Transverse colon (tissue), 4 donors: Measurements from ENCODE around the gene DLG5. TPM values are rescaled to one million over a fixed set of nuclear protein-coding genes. Genes with fewer than 3 reads are reported as not detected.

ENCODE experiments used
- DNase-seq: peaks from one replicate; pipeline ENCODE4 v3.0.0-alpha.2; 2019
- H3K27ac ChIP-seq, 4 donors: fragments of 200-600 bp; sonication (generic); 2 replicates each; pipeline ENCODE4 v1.5.1; 2016 to 2018; ENCODE audit warnings: inconsistent platforms in 4 of 4
- H3K27me3 ChIP-seq: fragments of 200-600 bp; sonication (generic); 2 replicates; pipeline ENCODE4 v1.5.1; 2017; ENCODE audit warnings: inconsistent platforms
- H3K36me3 ChIP-seq, 4 donors: fragments of 200-600 bp; sonication (generic); 2 replicates each; pipeline ENCODE4 v1.5.1; 2017 to 2019; ENCODE audit warnings: inconsistent platforms in 4 of 4
- H3K4me1 ChIP-seq, 4 donors: fragments of 200-600 bp; sonication (generic); 2 replicates each; pipeline ENCODE4 v1.5.1; 2017 to 2020; ENCODE audit warnings: inconsistent platforms in 4 of 4
- H3K4me3 ChIP-seq, 4 donors: fragments of 200-600 bp; sonication (generic); 1 replicate in 1 of 4; 2 replicates in 3 of 4; pipeline versions ENCODE4 v1.5.1 to v1.6.1; 2017 to 2019; ENCODE audit warnings: inconsistent platforms in 4 of 4
- H3K9me3 ChIP-seq, 2 donors: fragments of 200-600 bp; sonication (generic); 2 replicates each; pipeline ENCODE4 v1.5.1; 2017 to 2019; ENCODE audit warnings: inconsistent platforms in 2 of 2
- EP300 ChIP-seq: sonication (generic); formaldehyde crosslinking; IDR thresholded peaks from one replicate; pipeline ENCODE4 v1.6.1; 2017; ENCODE audit warnings: antibody characterized with exemption, low read depth
- POLR2A ChIP-seq: fragments of 450-650 bp; IDR thresholded peaks from one replicate; pipeline ENCODE4 v1.6.1; 2016; ENCODE audit warnings: antibody characterized with exemption, mild to moderate bottlenecking, moderate library complexity
- POLR2AphosphoS5 ChIP-seq, 3 donors: sonication (generic); formaldehyde crosslinking; IDR thresholded peaks; one replicate each; pipeline ENCODE4 v1.6.1; 2016; ENCODE audit warnings: antibody characterized with exemption in 3 of 3
- WGBS, 2 donors: methylation state at CpG; one replicate each; pipeline ENCODE4 v1.1.5; 2018; ENCODE audit warnings: low coverage in 1 of 2; 5-methylcytosine and 5-hydroxymethylcytosine counted together
- in situ Hi-C, 4 donors: fragments of 200-750 bp; cut with MboI; loops; one replicate each; pipeline versions ENCODE4 v1.15.0 to v1.15.1; 2017; ENCODE audit warnings: low sequenced_read_pairs in 3 of 4, low pct_ligation_motif_present in 1 of 4, low pct_unique_long_range_greater_than_20kb in 1 of 4
- intact Hi-C: fragments of 100-400 bp; cut with DNase I; formaldehyde crosslinking; loops from one replicate; pipeline ENCODE4 v1.15.1; 2023; ENCODE audit warnings: low total_unique reads
- total RNA-seq, 4 donors: library from RNA; depleted of rRNA; stranded (reverse); fragments of >200 nt; gene quantifications; one replicate each; pipeline ENCODE4 v1.1.0, GENCODE V29; 2016
- TF ChIP-seq, protein P1 (sequence below), 5 experiments: fragments of 200-600 bp in 3 of 5; fragments of 450-650 bp in 2 of 5; sonication (generic) in 3 of 5; IDR thresholded peaks; 1 replicate in 2 of 5; 2 replicates in 3 of 5; pipeline ENCODE4 v1.5.1; 2016 to 2017; ENCODE audit warnings: antibody characterized with exemption in 5 of 5, inconsistent platforms in 3 of 5, mild to moderate bottlenecking in 2 of 5, moderate library complexity in 1 of 5

DLG5 gene
- total RNA-seq, 4 donors from 2014 or later, result 31.4 to 90.1 (median 44.6) TPM

DNA sequence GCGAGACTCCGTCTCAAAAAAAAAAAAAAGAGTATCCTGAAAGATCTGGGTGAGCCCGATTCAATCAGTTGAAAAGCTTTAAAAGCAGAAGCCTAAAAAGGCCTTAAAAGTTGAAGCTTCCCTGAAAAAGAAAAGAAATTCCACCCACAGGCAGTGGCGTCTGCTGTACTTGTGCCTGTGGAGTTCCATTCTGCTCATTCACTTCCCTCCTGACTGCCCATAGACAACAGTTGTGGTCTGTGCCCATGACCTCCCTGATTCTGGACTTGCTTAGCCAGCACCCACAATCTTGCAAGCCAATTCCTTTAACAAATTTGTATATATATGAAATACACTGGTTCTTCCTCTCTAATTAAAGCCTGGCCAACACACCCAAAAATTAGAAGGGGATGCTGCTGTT, 141.7 kb downstream of the DLG5 start:
- 89 to 94% methylated on average over 3 to 4 of the region's 4 CpGs for WGBS, 2 donors
- H3K36me3 ChIP-seq, result no peaks in the 10 kb centered on the region
- H3K9me3 ChIP-seq, result no peaks in the 10 kb centered on the region
- no peaks in the 10 kb centered on the region for H3K27me3 ChIP-seq
- intact Hi-C loops, result no loop called here
- TF ChIP-seq POLR2AphosphoS5 (IDR thresholded peaks at IDR 0.05) (no peak), POLR2A (no peak), EP300 (no peak)
- TF ChIP-seq, protein P1, sequence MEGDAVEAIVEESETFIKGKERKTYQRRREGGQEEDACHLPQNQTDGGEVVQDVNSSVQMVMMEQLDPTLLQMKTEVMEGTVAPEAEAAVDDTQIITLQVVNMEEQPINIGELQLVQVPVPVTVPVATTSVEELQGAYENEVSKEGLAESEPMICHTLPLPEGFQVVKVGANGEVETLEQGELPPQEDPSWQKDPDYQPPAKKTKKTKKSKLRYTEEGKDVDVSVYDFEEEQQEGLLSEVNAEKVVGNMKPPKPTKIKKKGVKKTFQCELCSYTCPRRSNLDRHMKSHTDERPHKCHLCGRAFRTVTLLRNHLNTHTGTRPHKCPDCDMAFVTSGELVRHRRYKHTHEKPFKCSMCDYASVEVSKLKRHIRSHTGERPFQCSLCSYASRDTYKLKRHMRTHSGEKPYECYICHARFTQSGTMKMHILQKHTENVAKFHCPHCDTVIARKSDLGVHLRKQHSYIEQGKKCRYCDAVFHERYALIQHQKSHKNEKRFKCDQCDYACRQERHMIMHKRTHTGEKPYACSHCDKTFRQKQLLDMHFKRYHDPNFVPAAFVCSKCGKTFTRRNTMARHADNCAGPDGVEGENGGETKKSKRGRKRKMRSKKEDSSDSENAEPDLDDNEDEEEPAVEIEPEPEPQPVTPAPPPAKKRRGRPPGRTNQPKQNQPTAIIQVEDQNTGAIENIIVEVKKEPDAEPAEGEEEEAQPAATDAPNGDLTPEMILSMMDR (IDR thresholded peaks at IDR 0.05), result no peak
- no peak overlapping the region for H3K4me3 ChIP-seq
- no peaks in the 10 kb centered on the region for H3K4me1 ChIP-seq
- DNase-seq, result no peak
- no peak overlapping the region for H3K27ac ChIP-seq
- in situ Hi-C loops, result no loop called here

DNA sequence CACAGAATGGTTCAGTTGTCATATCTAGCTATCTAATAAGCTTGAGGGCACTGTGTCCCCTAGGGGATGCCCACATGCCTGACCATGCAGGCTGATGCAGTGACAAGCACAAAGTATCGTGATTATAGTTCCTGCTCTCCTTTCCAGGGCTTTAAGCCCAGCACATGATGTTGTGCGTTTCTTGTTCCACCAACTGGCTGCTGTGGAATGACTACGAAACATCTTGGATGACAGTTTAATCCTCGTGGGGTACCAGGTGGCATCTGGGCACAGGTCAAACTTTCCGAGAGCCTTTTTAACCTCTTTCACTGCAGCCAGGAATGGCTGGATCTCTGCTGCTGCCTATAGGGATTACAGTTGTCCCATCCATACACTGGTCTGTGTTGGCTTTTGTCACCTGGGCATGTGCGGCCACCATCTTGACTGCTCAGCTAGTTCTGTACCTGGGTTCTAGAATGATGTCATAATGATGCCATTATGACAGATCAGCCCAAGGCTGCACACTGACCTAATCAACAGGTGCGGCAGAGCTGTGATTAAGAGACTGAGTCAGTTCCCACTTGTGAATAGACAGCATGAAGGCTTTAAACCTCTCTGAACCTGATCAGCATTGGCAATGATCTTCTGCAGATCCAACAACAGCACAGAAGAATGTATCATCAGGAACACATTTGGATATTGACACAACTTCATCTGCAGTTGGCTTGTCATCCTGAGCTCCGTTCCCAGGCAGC, 144.1 kb downstream of the DLG5 start:
- no peaks in the 10 kb centered on the region for H3K4me1 ChIP-seq
- no peak overlapping the region for H3K27ac ChIP-seq
- no peaks in the 10 kb centered on the region for H3K27me3 ChIP-seq
- WGBS, 2 donors, result 98% methylated on average over 8 of the region's 8 CpGs; no CpG with 5 or more reads in 1 of the 2 donors
- H3K9me3 ChIP-seq, result no peaks in the 10 kb centered on the region
- intact Hi-C loops, result no loop called here
- in situ Hi-C loops, result no loop called here
- H3K36me3 ChIP-seq, result no peaks in the 10 kb centered on the region
- no peak for TF ChIP-seq POLR2AphosphoS5 (IDR thresholded peaks at IDR 0.05)
- TF ChIP-seq, protein P1 (IDR thresholded peaks at IDR 0.05), result no peak
- TF ChIP-seq POLR2A, result no peak
- TF ChIP-seq EP300, result no peak
- no peak overlapping the region for H3K4me3 ChIP-seq
- DNase-seq, result no peak

DNA sequence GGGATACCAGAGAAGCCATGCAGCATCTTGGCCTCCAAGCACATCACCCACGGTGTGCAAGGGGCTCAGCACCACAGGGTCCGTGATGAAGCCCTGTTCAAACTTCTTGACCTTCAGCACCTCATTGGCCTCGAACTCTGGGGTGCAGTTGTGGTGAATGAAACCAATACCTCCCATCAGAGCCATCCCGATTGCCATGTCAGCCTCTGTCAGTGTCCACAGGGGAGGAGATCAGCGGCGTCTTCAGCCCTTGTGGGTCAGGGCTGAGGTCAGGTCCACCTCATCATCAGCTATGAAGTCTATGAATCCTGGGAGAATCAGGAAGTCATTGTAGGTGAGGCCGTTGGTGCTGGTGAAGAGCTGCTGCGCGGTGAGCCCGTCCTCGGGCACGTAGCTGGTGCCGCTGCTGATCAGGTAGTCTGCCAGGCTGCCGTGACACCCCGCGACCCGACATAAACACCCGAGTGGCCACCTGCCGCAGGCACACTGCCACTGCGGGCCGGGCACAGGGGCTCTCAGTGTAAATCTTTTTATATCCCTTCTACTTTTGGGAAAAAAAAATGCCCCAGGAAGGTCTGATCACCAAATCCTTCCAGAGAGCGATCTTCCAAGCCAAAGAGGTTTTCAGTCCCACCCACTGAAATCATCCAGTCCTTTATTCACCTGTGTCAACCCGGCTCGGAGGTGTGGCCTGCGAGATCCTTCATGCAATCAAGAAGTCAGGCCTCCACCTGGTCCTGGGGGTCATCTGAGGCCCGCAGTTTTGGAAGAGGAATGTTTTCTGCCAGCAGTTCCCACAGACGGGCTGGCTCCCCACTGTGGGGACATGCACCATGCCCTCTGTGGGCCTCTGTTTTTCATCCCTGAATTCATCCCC, 144.9 kb downstream of the DLG5 start:
- in situ Hi-C loops, result no loop called here
- Histone ChIP-seq H3K9me3 (peaks cover 0 to 6% of the 10 kb centered on the region in 2 donors), H3K36me3 (no peaks in the 10 kb centered on the region), H3K4me3 (no peak overlapping the region), H3K4me1 (no peaks in the 10 kb centered on the region), H3K27me3 (no peaks in the 10 kb centered on the region), H3K27ac (no peak overlapping the region)
- intact Hi-C loops, result no loop called here
- no peak for TF ChIP-seq EP300
- no peak for TF ChIP-seq POLR2A
- TF ChIP-seq, protein P1 (IDR thresholded peaks at IDR 0.05), result no peak
- TF ChIP-seq POLR2AphosphoS5 (IDR thresholded peaks at IDR 0.05), result no peak
- no peak for DNase-seq
- 93 to 100% methylated on average over 1 to 26 of the region's 27 CpGs for WGBS, 2 donors

DNA sequence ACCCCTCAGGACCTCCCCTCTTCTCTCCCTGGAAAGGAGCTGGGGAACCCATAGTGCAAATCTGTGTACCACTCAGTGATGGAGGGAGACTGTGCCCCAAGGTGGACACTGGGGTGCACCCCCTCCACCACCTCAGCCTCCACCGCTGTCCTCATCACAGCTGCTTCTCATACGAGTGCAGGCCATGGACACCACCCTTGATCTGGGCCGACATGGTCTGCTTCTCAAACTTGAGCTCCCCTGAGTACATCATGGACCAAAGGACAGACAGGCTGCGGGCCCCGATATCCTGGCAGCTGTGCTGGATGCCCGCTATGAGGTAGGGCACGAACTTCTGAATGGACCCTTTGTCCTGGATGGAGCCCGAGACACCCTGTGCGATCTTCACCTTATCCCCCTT, 146.4 kb downstream of the DLG5 start:
- DNase-seq, result no peak
- WGBS, 2 donors, result 98% methylated on average over 8 of the region's 9 CpGs; no CpG with 5 or more reads in 1 of the 2 donors
- Histone ChIP-seq H3K9me3 (peaks cover 0 to 9% of the 10 kb centered on the region in 2 donors), H3K4me3 (no peak overlapping the region), H3K4me1 (no peaks in the 10 kb centered on the region), H3K27me3 (no peaks in the 10 kb centered on the region), H3K27ac (no peak overlapping the region), H3K36me3 (no peaks in the 10 kb centered on the region)
- TF ChIP-seq EP300 (no peak), POLR2AphosphoS5 (IDR thresholded peaks at IDR 0.05) (no peak), POLR2A (no peak)
- TF ChIP-seq, protein P1 (IDR thresholded peaks at IDR 0.05), result no peak
- intact Hi-C loops (no loop called here), in situ Hi-C loops (no loop called here)
